DMS 273 treated with DMSO at 0.1 percent for 48 hours (cell line): ENCODE data around the gene AUTS2.
"Not testable (repeated sequence)": the region's sequence is repeated elsewhere in the genome, so short reads cannot be mapped to it uniquely, and the experiment has no call there.

ENCODE experiments used
- DNase-seq: peaks from one replicate; lab custom pipeline; 2025; lab: John Stamatoyannopoulos, UW

AUTS2 gene

DNA sequence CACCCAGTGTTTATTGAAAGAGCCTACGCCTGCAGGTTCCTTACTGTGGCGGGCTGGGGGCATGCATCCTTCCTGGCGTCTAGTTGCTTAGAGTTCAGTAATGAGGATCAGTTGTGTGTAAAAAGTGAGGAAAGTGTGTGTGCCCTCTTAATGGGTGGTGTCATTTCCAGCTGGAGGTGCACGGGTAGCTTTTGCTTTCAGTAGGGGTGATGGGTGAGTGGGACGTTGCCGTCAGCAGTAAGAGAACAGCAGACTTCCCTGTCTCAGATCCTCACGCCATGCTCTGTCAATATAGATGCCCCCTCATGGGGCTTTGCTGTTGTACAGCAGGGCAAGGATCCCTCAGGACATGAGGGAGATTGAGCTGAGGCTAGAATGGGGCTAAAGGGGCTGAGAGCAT lies 1181.0 kb downstream of the AUTS2 start:
- no peak for DNase-seq

DNA sequence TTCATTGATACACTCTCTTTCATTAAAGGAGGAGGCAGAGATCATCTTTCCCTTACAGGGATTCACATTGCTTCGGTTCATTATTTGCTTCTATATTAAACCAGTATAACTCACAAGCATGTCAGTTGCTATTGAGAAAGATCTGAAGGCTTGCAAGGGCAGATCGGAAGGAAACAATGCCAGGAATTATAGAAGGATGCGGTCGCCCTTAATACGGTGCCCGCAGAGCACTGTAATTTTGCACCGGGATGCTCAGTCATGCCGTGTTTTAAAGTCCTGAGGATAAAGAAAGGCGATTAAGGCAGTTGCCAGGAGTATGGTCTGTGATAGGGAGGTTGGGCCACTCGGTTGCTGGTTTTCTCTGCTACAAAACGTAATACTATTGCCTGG lies 1183.6 kb downstream of the AUTS2 start:
- DNase-seq, result no peak

DNA sequence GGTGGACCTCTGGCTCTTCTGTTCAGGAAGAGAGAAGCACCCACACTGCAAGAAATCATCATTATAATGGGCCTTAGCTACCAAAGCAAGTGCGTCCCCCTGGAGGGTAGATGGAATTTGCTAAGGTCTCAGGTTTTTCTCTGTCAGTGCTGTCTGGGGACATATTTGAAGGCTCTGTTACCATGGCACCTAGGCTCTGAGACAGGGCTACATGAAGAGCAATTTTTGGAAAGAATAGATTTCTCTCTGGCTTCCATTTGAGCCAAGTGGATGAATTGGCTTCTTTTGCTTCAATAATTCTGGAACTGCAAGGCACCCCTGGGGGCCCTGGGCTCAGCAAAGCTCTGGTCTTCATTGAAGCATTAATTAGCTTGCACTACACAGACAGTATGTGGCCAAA lies 1184.5 kb downstream of the AUTS2 start:
- no peak for DNase-seq

DNA sequence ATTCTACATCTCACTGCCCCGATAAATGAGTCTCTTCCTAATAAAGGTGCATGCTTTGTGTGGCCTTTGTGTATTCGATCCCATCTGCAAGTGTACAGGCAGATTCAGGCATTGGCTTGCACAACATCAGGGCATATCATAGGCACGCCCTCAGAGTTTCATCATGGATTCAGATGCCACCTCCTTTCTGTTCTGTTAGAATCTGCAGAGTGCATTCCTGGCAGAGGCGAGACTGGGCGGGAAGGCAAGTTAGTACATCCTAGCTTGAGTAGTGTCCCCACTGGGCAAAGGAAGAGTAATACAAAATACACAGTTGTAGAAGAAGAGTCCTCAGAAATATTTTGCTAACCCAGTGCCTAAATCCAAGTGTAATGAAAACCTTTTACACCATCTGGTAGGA lies 1187.2 kb downstream of the AUTS2 start:
- DNase-seq, result no peak

DNA sequence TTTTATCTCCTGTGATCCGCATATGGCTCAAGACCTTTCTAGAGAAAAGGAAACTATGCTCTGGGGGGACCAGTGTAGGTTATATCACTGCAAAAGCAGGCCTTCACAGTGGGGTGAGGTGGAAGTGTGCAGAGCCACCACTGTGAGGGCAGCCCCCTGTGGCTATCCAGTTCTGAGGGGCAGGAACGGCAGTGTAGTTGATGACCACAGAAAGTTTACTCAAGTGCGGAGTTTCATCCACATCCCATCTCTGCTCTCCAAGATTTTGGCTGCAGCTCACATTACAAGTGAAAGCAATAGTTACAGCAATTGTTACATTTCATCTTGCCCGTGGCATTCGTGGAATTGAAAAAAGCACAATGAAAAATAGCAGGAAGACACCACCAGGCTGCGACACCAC lies 1187.8 kb downstream of the AUTS2 start:
- DNase-seq, result no peak

DNA sequence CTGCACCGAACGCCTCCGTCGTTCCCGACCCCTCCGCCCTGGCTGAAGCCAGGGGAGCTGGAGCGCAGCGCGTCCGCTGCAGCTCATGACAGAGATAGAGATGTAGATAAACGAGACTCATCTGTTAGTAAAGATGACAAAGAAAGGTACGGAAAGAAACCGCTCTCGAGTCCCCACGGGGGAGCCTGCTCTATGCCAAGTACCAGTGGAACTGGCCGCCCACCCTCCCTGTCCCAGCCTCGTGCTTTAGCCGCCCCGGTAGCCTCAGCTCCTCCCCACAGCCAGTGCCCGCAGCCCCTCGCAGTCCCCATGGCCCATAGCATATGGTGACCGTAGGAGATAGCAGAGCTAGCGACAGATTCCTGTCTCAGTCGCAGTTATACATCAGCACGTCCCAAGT lies 1189.0 kb downstream of the AUTS2 start:
- no peak for DNase-seq

DNA sequence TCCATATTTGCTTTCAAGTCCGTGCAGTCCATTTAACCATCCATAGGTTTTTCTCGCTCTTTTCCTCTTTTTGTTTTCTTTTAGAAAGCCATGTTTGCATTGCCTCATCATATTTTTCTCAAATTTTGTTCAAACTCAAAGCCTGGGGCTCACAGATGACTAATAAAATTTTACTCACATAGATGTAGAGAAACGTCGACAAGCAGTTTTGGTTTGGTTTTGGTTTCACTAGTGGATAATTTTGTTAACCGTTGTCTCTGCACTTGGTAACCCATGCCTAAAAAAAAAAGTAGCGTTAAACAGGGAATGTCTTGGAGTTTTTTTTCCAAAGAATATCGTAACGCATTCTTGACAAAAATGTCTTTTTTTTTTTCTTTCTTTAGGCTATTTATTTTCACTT lies 1189.5 kb downstream of the AUTS2 start:
- DNase-seq, result no peak

DNA sequence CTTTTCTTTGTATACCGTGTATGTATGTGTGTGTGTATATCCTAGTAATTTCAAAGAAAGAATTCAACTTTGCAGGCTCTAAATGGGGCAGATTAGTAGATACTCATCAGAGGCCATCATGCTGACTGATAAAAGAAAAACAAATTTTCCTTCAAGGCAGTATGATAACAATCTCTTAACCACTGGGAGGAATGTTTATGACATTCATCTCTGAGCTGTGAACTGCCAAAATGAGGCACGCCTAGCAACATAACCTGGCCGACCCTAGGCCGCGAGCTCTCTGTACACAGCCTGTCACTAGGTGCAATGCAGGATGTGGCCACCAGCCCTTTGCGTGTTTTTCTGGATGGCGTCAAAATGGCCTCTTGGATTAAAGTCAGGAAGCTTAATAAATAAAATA lies 1190.0 kb downstream of the AUTS2 start:
- DNase-seq, result no peak

DNA sequence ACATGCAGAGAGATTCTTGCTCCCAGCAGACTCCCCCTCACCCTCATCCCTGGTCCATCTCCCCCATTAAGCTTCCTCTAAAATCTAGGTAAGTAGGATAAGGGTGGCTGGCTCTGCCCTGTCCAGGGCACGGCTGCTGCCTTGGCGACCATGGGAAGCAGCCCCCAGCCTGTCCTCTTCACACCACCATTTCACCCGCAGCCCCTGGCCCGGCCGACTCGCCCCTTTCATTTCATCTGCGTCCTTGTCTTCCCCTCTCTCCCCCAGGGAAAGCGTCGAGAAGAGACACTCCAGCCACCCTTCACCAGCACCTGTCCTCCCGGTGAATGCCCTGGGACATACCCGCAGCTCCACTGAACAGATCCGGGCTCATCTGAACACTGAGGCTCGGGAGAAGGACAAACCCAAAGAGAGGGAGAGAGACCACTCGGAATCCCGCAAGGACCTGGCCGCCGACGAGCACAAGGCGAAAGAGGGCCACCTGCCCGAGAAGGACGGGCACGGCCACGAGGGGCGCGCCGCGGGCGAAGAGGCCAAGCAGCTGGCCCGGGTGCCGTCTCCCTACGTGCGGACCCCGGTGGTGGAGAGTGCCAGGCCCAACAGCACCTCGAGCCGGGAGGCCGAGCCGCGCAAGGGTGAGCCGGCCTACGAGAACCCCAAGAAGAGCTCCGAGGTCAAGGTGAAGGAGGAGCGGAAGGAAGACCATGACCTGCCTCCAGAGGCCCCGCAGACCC lies 1191.4 kb downstream of the AUTS2 start:
- no peak for DNase-seq

DNA sequence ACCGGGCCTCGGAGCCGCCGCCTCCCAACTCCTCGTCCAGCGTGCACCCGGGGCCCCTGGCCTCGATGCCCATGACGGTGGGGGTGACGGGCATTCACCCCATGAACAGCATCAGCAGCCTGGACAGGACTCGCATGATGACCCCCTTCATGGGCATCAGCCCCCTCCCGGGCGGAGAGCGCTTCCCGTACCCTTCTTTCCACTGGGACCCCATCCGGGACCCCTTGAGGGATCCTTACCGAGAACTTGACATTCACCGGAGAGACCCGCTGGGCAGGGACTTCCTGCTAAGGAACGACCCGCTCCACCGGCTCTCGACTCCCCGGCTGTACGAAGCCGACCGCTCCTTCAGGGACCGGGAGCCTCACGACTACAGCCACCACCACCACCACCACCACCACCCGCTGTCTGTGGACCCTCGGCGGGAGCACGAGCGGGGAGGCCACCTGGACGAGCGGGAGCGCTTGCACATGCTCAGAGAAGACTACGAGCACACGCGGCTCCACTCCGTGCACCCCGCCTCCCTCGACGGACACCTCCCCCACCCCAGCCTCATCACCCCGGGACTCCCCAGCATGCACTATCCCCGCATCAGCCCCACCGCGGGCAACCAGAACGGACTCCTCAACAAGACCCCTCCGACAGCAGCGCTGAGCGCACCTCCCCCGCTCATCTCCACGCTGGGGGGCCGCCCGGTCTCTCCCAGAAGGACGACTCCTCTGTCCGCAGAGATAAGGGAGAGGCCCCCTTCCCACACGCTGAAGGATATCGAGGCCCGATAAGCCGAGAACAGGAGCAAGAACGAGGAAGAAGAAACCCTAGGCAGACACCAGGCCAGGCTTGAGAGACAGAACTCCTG lies 1192.2 kb downstream of the AUTS2 start:
- DNase-seq, result no peak

DNA sequence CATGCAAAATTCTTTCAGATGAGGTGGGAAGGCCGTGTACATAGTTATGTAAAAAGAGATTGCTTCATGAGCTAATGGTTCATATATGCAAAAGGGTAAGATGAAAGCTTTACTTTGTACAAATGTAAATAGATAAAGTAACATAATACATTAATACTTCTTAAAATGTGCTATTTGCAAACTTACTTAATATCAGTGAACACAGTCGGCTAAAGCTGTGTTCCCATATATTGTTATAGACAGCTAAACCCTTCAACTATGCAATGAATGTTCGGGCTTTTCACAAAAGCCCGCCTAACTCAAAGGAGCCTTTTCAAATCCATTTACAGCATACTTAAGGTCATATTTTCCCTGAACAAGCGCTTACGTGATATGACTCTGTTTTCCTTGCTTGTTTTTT lies 1193.1 kb downstream of the AUTS2 start:
- DNase-seq, result no peak

DNA sequence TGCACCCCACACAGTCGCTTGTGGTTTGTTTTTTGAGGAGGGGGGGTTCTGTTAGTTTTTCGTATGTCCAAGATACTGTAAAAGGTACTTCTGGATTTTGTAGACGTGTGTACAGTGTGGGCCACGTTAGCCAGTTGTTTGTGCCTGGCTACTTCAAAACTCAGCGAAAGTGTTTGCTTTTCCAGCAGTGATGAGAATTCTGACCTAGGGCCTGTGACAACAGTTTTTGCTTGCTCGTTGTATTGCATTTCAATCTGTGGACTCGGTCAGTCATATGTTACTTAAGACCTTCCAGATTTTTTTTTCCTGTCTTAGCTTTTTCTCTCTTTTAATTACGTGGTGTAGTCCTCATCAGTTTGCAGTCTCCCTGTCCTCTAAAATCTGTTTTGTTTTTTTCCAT lies 1194.8 kb downstream of the AUTS2 start:
- no peak for DNase-seq

DNA sequence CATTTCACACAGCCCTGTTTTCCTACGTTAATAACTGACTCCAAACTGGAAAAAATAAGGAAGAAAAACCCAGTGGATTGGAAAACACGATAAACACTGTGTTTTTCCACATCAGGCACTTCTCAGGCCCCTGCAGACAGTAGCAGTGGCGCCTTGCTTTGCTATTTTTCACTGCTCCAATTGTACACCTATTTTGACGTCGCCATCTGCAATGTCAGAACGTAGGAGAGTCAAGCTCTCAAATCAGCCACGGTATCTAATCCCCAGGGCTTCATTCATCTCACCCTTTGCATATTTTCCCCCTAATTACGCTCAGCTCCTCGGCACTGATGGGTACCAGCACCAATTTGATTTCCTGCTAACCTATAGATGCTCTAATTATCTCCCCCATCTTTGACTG lies 1195.5 kb downstream of the AUTS2 start:
- no peak for DNase-seq

DNA sequence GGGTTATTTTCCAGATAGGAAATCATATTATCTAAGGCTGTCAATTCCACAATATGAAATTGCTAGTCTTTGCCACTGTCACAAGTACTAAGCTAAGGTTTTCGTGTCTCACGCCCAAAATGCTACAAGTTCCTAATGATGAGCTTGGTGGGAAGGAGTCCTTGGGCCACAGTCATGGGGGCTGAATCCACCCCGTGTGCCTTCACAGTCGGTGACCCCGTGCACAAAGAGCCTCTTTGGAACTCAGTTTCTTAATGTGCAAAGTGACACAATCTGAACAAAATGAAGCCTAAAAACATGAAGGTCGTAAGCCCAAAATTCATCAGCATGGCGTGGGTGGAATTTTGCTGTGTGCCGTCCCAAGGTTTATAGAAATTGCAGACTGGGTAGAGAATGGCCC lies 1196.7 kb downstream of the AUTS2 start:
- DNase-seq, result no peak

DNA sequence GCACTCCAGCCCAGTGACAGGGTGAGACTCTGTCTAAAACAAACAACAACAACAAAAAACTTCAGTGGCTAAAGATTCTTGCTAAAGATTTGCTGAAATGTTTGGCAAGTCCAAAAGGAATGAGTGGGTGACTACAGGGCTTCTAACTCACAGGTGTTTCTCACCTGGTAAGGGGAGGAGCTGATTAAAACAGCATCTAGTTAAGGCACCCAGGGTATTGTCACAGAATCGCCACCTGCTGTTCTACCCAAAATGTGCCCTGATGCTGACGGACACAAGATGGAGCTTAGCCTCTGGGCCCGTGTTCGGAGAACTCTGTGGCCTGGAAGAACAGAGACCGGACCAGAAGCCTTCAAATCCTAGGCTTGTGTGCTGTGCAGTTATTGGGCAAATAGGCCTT lies 1197.7 kb downstream of the AUTS2 start:
- DNase-seq, result no peak

DNA sequence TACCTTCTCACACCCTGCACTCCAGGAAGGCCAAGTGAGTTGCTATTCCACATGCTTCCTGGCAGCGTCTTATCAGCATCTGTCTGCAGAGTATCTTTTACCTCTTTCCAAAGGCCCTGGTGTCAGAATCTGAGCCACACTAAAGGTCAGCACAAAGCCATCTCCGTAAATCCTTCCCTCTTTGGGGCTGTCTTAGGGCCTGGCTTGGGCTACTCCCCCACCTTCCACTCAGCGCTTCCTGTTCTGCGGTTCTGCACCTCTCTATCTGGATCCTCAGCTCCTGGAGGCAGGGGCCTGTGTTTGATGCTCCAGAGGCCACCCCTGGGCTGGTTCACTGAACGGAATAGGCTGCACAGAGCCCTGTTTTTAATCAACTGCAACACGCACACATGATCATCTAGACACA lies 1198.8 kb downstream of the AUTS2 start:
- no peak for DNase-seq

DNA sequence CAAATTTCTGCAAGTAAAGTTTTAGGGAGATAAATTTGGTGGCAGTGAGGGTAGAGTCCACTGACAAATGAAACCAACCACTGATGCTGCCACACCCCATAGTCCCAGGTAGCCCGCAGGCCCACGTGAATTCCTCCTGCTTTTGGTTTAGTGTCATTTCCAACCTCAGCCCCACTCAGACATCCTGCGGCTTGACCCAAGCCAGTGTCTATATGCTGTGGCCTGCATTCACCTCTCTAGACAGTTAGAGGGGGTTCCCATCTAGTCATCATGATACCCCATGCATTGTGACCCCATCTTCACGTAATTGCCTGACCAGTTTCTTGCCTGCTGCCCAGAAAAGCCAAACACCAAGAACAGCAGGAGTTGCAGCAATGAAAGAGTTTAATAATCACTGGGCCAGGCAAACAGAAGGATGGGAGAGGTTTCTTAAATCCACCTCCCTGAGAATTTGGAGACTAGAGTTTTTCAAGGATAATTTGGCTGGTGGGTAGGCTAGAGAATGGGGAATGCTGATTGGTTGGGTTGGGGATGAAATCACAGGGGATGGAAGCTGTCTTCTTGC lies 1201.6 kb downstream of the AUTS2 start:
- no peak for DNase-seq

DNA sequence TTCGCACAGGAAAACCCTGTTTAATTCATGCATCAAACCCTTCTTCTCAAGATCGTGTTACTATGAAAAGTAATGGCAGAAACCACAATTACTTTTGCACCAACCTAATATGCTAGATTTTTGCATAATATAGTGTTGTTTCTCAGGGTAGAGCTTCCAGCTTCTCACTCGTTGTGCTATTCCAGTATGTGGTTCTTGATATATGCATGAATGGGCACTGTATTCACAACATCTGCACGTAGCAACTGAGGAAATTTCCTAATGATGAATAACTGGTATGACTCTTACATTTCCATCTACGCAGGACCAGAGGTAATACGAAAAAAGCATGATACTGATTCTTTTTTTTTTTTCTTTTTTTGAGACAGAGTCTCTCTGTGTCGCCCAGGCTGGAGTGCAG lies 1207.1 kb downstream of the AUTS2 start:
- no peak for DNase-seq

DNA sequence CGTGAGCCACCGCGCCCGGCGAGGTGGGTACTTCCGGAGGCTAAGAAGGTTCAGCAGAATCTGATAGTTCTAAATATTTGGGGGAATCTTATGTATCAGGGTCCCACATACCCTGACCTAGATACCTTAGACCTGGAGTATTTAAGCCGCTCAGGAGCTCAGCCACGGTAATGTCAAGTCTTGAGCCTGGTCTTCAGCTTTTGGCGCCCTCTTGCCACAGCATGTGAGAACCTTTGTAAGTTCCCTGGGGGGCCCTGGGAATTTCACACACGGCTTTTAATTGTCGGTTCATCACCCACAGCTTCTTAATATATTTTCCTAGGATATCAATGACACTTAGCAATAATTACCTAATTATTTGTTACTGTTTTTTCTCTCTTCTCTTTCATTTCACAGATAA lies 1209.4 kb downstream of the AUTS2 start:
- DNase-seq, result no peak

DNA sequence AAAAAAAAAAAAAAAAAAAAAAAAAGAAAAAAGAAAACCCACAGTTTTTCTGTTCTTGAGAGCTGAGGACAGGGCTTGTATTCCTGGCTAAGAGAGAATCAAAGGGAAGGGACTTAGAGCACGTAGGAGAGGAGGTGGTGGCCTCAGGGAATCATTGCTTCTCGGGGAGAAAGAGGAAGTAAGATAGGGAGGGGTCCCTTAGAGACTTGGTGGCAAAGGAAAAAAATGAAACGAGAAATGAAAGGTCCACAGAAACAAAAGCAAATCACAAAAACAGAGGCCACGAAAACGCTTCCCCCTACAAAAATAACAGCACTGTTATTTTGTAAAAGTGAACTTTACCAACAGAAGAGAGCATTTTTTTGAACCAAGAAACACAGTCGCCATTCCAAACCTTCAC lies 1210.6 kb downstream of the AUTS2 start:
- no peak for DNase-seq

DNA sequence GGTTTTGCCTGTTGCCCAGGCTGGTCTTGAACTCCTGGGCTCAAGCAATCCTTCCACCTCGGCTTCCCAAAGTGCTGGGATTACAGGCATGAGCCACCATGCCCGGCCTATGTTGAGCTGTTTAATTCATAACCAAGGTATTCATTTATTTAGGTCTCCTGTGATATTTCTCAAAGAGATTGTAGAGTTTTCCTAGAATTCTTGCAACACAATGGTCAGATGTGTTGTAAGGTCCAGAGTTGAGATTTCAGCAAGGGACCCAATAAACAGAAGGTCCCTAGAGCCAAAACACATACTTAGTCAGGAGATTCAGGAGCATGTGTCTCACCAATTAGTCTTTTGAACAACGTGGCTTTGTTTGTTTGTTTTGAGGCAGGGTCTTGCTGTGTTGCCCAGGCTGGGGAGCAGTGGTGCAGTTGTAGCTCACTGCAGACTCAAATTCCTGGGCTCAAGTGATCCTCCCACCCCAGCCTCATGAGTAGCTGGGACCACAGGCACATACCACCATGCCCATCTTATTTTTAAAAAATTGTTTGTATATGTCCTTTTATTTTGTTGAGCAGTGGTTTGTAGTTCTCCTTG lies 1212.4 kb downstream of the AUTS2 start:
- DNase-seq, result no peak

DNA sequence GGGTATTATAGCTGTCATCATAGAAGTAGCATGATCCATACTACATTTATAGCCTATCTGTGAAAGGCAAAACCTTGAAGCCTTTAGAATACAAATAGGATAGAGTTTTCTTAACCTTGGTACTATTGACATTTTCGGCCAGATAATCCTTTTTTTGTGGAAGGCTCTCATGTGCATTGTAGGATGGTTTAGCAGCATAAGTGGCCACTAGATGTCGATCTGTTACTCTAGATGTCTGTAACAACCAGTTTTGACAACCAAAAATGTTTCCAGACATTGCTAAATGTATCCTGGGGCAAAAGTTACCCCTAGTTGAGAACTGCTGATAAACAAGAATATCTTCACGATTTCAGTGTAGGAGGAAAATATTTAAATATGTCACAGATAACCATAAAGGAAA lies 1214.2 kb downstream of the AUTS2 start:
- DNase-seq, result peak; percentile 21

DNA sequence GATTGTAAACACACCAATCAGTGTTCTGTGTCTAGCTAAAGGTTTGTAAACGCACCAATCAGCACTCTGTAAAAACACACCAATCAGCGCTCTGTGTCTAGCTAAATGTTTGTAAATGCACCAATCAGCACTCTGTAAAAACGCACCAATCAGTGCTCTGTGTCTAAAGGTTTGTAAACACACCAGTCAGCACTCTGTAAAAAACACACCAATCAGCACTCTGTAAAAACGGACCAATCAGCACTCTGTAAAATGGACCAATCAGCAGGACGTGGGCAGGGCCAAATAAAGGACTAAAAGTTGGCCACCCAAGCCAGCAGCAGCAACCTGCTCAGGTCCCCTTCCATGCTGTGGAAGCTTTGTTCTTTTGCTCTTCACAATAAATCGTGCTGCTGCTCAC lies 1224.2 kb downstream of the AUTS2 start:
- DNase-seq, result not testable (repeated sequence)
